Sciatic nerve (tissue), 1 donor: Measurements from ENCODE around the gene TXNDC17. TPM values are rescaled to one million over a fixed set of nuclear protein-coding genes. Genes with fewer than 3 reads are reported as not detected.

ENCODE experiments used
- microRNA-seq: library from miRNA; unstranded; fragments of <30 nt; microRNA quantifications from one replicate; pipeline ENCODE4 v1.2.0, GENCODE V29; 2020
- total RNA-seq: library from RNA; stranded (reverse); fragmentation: NEBNext Ultra II Directional; extraction: Animal tissue kit (Norgen Biotek cat#: 25700); gene quantifications from one replicate; pipeline ENCODE4 v1.2.1, GENCODE V29; 2021
- donor health status: DM: no; HTN: no; CAD: no.

The TXNDC17 gene
- total RNA-seq, 1 donor from 2014 or later = 27.3 TPM

Small RNA genes lying within 50 kb of the gene (microRNA-seq; reads per million reads assigned to microRNA genes)
- gene MIR4520-1 (not detected), gene MIR4520-2 (not detected)

Other genes with a start within 250 kb of the TXNDC17 start
- not detected for gene AIPL1, start 205.9 kb upstream of the TXNDC17 start, total RNA-seq
- not detected for gene PIMREG, start 196.6 kb upstream of the TXNDC17 start, total RNA-seq
- 4.3 TPM for gene PITPNM3, start 84.5 kb upstream of the TXNDC17 start, total RNA-seq
- 22.5 TPM for gene KIAA0753, start 349 bp upstream of the TXNDC17 start, total RNA-seq
- 13.8 TPM for gene MED31, start 10.5 kb downstream of the TXNDC17 start, total RNA-seq
- 2.1 TPM for gene C17orf100, start 10.7 kb downstream of the TXNDC17 start, total RNA-seq
- gene SLC13A5, start 72.3 kb downstream of the TXNDC17 start, total RNA-seq = 0.62 TPM
- 67.4 TPM for gene XAF1, start 115.0 kb downstream of the TXNDC17 start, total RNA-seq
- gene FBXO39, start 135.2 kb downstream of the TXNDC17 start, total RNA-seq = 0.98 TPM
- gene TEKT1, start 190.7 kb downstream of the TXNDC17 start, total RNA-seq = 0.89 TPM